ENCODE measurements around the gene MAS1L. TPM values are rescaled to one million over a fixed set of nuclear protein-coding genes. Genes with fewer than 3 reads are reported as not detected.

The MAS1L gene
- total and polyA plus RNA-seq, 4 donors = not detected

GRCh38 chr6:29528300-29528931 lies 40.7 kb upstream of the MAS1L start:
- no peak overlapping the region for H3K27ac ChIP-seq (ENCODE audit: low read depth in 1 of 2, low read length in 2 of 2)
- H3K9ac ChIP-seq (ENCODE audit: low read depth in 1 of 2, low read length in 2 of 2) = no peak overlapping the region
- DNase-seq (ENCODE audit: low spot score) = no peak
- 60% methylated on average over 5 of the region's 5 CpGs for WGBS
- no peaks in the 10 kb centered on the region for H3K36me3 ChIP-seq (ENCODE audit: control insufficient read depth in 4 of 4, insufficient read depth in 3 of 4, low read depth in 1 of 4, low read length in 3 of 4)
- H3K4me3 ChIP-seq (ENCODE audit: low read depth in 1 of 3, low read length in 3 of 3) = no peak overlapping the region
- peak; percentile 24 for TF ChIP-seq SP1 (IDR thresholded peaks at IDR 0.05)
- TF ChIP-seq HNF4G (IDR thresholded peaks at IDR 0.05) = no peak
- TF ChIP-seq NR2F2 (IDR thresholded peaks at IDR 0.05) = peak; percentile 27
- TF ChIP-seq RXRA (IDR thresholded peaks at IDR 0.05) = peak; percentile 79 to 81
- TF ChIP-seq CTCF (IDR thresholded peaks at IDR 0.05; ENCODE audit: low read depth, low read length, missing input control) = no peak
- peak; percentile 35 to 49 for TF ChIP-seq HNF4A (conservative IDR thresholded peaks at IDR 0.05)
- H3K27me3 ChIP-seq (ENCODE audit: control insufficient read depth in 4 of 4, insufficient read depth in 4 of 4, low read length in 3 of 4) = no peaks in the 10 kb centered on the region
- peaks cover 0 to 15% (median 4%) of the 10 kb centered on the region in 4 donors for H3K4me1 ChIP-seq (ENCODE audit: control insufficient read depth in 4 of 4, insufficient read depth in 4 of 4, low read length in 3 of 4)
- no peaks in the 10 kb centered on the region for H3K9me3 ChIP-seq (ENCODE audit: control insufficient read depth in 4 of 4, low read length in 3 of 4)

- 88% methylated on average over 2 of the region's 2 CpGs for WGBS
- Histone ChIP-seq H3K27me3 (ENCODE audit: control insufficient read depth in 4 of 4, insufficient read depth in 4 of 4, low read length in 3 of 4) (no peaks in the 10 kb centered on the region), H3K9ac (ENCODE audit: low read depth in 1 of 2, low read length in 2 of 2) (no peak overlapping the region), H3K36me3 (ENCODE audit: control insufficient read depth in 4 of 4, insufficient read depth in 3 of 4, low read depth in 1 of 4, low read length in 3 of 4) (no peaks in the 10 kb centered on the region), H3K9me3 (ENCODE audit: control insufficient read depth in 4 of 4, low read length in 3 of 4) (no peaks in the 10 kb centered on the region), H3K27ac (ENCODE audit: low read depth in 1 of 2, low read length in 2 of 2) (no peak overlapping the region), H3K4me3 (ENCODE audit: low read depth in 1 of 3, low read length in 3 of 3) (no peak overlapping the region), H3K4me1 (ENCODE audit: control insufficient read depth in 4 of 4, insufficient read depth in 4 of 4, low read length in 3 of 4) (peaks cover 0 to 15% (median 4%) of the 10 kb centered on the region in 4 donors)
- TF ChIP-seq ZBTB33 (IDR thresholded peaks at IDR 0.05) (no peak), RAD21 (IDR thresholded peaks at IDR 0.05) (no peak), FOXA1 (IDR thresholded peaks at IDR 0.05) (no peak), TAF1 (conservative IDR thresholded peaks at IDR 0.05) (no peak), RXRA (IDR thresholded peaks at IDR 0.05) (no peak), NR2F2 (IDR thresholded peaks at IDR 0.05) (no peak), REST (IDR thresholded peaks at IDR 0.05) (no peak), YY1 (IDR thresholded peaks at IDR 0.05) (no peak), ATF3 (IDR thresholded peaks at IDR 0.05) (no peak), FOXA2 (IDR thresholded peaks at IDR 0.05) (no peak), GABPA (IDR thresholded peaks at IDR 0.05 in 1 of 2, conservative IDR thresholded peaks at IDR 0.05 in 1 of 2) (no peak), JUND (IDR thresholded peaks at IDR 0.05) (no peak), EGR1 (IDR thresholded peaks at IDR 0.05; ENCODE audit: low read depth in 2 of 2) (no peak), SP1 (IDR thresholded peaks at IDR 0.05) (no peak), MAX (IDR thresholded peaks at IDR 0.05) (no peak), HNF4A (conservative IDR thresholded peaks at IDR 0.05) (no peak), CTCF (IDR thresholded peaks at IDR 0.05; ENCODE audit: low read depth, low read length, missing input control) (no peak), HNF4G (IDR thresholded peaks at IDR 0.05) (no peak)
- DNase-seq (ENCODE audit: low spot score) = no peak
Measured at GRCh38 chr6:29527564-29527963, 39.8 kb upstream of the MAS1L start.

All from liver (tissue), 9 donors.